Activated CD8-positive, alpha-beta memory T cell treated with anti-CD3 and anti-CD28 coated beads for 24 hours (primary cell): ENCODE results near the gene CRYGN.
A peak's percentile ranks its signal among the peaks of the same experiment; 100 is the strongest.

Source experiments
- DNase-seq: peaks from one replicate; pipeline ENCODE4 v3.0.0-alpha.2; 2020

CRYGN gene

DNA sequence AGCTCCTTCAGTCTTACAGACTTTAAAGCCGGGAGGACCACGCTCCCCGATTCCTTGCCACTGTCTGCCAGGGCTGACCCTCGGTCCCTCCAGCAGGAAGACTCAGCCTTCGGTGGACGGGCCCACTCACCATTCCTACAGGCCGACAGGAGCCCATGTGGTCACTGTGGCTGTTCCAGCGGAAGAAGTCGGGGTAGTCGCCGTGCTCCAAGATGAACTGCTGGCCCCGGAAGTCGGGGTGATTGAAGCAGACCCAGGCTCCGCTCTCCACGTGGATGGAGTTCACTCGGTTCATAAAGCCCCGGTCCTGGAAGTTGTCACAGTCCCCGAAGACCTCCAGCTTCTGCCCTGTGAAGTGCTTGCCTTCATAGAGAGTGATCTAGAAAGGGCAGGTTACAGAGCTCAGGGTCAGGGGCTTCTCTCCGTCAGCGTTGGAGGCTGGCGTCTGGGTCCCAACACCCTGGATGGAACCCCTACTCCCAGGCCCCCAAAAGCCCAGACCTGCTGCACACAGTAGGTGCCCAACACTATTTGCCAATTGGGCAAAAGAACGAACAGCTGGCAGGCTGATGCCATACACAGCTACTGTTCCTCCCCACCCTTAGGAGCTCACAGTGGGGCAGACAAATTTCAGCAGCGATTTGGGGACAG is 1.9 kb downstream of the CRYGN start:
- no peak for DNase-seq

DNA sequence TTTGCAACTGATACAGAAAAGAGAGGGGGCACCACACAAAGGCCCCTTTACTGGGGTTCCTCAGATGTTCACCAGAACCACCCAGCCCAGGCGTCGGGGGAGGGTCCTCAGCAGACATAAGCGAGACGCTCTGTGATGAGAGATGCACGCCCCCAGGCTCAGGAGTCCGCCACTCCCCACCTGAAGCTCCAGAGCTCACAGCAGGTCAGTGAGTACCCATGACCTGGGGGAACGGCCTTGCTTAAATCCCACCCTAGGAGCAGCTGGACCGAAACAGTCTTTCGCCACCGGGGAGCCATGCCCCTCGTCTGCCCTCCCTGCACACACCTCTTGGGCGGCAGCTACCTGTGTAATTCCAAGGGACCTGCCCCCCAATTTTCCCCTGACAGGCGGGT is 2.8 kb downstream of the CRYGN start:
- DNase-seq = no peak

DNA sequence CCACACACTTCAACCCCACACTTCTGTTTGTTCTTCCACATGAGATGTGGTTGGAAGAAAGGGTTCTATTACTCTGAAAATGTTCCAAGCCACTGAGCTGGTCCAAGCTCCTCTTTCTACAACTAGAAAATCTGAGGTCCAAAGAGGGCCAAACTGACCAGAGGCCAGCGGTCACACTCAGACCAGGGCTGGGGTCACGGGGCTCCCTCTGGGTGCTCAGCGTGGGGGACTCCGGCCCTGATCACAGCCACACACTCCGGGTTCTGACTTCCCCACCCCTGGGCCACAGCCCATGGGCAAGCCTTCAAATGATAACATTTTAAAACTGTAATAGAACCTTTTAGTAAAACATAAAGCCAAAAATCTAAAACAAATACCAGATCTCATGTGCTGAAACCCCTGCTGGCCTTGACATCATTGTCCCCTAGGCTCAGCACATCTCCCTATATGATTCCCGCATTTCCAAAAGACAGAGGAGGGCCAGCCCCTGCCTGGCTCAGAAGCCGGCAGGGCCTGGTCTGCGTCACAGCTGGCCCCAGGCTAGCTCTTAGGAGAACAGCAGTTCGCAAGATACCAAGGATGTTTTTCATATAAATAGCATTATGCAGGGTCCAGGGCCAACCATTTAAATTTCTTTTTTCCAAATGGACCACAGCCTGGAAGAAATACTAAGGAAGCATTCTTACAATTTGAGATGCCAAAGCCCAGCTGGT is 3.3 kb downstream of the CRYGN start:
- no peak for DNase-seq

DNA sequence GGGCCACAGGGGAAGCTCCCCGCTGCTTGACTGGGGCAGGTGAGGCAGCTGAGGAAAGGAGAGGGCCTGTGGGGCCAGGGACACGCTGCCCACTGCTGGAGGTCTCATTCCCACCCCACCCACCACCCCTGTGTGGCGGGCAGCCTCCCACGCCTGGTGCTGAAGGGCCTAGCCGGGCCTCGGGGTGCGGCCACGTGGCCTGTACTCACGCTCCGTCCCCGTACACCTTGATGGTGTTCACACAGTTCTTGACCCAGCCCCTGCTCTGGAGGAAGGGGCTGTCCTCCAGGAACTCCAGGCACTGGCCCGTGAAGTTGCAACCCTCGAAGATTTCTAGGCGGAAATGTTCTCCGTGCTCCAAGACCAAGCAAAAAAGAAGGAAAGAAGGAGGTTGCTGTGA is 4.0 kb downstream of the CRYGN start:
- DNase-seq = no peak

DNA sequence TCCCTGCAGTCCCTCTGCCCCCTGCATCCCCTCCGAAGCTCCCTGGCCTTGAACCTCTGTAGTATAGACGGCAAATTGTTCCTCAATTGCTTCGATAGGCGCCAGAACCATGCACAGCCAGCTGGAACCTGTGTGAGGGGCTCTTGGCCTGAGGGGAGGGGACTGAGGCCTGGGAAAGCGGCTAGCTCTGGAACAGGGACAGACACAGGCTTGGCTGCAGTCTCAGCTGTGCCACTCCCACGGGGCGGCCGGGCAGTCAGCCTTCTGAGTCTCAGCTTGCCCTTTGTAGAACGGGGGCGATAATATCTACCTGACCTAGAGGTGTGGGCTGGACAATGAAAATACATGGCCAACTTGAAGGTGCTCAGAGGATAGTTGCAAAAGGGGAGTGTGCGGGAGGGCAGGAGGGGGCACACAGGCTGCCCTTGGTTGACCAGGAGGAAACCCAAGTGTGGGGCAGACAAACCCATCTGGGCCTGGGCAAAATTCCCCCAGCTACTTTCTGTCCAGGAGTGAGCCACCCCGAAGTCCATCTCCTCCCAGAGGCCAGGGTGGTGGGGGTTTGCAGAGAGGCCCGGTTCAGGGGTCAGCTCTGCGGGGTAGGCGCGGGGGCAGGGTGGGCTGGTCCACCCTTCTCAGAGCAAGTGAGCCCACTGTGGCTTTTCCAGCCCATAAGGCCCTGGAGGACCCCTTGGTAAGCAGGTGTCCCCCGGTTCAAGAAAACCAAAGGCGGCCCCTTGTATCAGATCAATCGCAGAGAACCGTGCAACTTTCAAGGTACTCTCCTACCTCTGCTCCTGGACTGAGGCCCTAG is 4.6 kb downstream of the CRYGN start:
- no peak for DNase-seq

DNA sequence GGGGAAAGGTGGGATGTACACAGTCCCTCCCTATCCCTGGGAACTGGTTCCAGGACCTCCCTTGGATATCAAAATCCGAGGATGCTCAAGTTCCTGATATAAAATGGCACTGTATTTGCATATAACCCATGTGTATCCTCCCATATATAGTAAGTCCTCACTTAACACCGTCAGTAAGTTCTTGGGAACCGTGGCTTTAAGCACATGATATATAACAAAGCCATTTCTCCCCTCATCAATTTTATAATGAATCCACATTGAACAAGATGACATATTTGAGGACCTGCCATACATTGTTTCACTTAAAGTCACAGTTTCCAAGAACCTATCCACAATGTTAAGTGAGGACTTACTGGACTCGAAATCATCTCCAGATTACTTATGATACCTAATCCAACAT is 5.4 kb downstream of the CRYGN start:
- DNase-seq = no peak

DNA sequence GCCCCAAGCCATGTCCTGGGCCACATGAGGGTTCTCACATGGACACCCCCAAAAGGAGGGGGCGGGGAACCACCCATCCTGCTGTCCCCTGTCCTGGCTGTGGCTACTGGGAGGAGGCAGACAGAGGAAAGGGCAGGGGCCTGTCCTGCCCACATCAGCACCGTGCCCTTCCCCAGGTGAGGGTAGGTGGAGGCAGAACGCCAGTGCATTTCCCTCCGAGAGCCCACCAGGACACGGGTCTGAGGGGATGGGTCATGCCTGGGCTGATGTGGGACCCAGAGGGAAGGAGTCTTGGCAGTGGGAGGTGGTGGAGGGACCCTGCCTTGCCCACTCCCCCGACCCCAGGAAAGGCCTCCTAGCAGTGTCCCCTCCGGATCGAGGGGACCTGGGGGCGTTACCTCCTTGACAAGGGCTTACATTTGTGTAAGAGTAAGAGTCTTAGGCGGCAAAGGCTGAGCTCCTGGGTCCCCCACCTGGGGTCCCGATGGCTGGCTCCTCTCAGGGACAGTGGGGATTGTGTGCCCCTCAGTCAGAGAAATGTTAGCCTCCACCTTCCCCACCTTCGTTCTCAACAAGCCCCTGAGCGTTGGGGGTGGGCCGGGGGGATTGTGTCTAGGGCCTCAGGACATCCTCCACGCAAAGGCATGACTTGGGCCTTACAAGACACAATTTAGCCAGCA is 6.1 kb downstream of the CRYGN start:
- no peak for DNase-seq

DNA sequence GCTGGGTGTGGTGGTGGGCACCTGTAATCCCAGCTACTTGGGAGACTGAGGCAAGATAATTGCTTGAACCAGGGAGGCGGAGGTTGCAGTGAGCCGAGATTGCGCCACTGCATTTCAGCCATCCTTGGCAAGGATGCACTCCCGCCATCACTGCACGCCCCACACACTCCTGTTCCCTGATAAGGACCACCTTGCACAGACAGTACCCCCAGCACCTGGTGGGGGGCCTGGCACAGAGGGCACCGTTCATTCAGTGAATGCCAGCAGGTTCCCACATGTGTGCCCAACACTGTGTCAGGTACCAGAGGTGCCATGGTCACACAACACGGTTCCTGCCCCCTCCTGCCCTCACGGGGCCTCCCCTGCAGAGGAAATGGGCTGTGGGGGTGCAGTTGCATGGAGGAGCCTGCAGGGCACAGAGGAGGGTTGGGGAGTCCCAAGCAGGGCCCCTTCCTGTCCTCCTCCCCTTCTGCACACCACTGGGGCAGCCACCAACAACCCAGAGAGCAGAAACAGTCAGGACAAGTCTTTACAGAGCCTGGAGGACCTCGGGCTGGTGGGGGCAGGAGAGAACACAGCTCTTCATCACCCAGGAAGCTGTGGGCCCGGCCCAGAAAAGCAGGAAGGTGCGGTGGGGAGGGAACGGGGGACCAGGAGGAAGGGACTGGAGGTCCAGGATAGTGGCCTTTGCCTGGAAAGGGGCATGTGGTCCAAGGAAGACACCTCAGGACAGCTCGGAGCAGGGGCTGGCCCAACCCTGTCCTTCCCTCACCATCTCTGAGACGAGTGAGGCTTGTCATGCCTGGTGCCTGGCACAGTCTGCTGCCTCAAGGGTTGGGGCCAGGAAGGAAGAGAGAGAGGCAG is 7.1 kb downstream of the CRYGN start:
- peak; percentile 83 for DNase-seq

DNA sequence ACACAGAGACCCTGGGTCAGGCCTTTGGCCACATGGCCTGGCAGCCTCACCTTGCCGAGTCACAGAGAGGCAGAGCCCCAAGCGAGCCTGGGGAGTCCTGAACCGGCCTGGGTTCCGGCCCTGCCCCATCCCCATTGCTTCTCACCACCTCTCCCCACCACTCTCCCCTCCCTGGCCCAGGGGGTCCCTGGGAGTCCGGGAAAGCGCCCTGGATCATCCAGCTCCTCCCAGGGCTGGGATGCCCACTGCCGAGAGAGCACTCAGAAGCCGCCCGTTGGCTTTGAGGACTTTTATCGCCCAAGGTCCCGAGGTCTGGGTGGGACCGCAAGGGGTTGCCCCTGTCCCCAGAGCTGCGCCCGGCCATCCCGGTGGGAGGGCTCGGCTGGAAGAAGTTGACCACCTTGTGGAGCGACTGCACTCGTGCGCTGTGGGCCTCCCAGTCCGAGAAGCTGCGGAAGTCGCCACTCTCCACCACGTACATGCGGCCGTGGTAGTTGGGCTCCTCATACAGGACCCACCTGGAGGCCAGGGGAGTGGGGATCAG is 8.1 kb downstream of the CRYGN start:
- no peak for DNase-seq

DNA sequence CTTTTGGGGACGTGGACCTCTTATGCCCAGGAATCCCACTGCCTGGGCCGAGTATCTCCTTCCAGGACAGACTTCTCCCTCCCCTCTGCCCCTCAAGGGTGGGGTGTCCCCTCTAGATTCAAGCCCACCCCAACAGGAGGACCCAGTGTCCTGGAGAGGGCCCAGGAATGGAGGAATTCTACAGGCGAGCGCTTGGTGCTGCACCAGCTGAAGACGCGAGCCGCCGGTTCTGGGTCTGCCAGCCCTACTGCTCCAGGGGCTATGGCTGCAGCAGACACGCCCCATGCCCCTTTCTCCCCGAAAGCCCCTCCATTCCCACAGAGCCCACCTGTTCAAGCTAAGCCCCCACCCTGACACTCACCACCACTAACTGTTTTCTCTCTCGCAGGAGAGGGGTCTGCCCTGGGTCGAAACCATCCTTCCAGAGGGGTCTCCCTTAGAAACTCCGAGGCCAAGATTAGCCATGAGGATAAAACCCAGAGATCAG is 8.6 kb downstream of the CRYGN start:
- DNase-seq = no peak

DNA sequence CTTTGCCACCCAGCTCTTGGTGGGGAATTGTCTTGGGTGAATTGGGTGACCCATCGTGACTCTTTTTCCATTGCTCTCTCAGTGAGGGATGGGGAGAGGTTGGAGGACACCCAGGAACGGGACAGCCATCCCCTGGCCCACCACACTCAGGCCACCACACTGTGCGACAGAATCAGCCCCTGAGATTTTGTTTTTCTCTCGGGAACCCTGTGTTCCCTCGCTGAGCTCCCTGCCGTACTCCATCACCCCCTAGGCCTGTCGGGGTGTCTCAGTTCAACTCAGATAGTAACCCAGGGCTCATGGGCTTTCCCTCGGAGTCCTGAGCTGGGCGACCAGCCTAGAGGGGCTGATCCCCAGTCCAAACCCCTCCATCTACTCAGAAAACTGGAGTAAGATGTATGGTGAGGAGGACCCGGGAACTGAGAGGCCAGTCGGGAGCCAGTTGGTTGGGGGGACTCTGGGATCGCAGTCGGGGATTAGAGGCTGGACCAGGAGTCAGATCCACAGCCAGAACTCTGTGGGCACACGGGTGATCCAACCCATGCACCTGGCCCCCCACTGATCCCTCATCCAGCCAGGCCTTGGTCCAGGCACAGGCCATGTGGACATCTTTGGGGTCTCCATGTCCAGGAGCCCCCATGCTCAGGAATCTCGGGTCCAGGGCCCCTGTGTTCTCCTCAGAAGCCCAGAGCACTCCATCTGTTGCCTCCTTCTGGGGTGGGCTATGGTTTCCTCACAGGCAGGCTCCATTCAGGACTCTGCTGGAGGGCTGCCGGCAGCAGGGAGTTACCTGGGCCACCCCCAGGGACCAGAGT is 9.3 kb downstream of the CRYGN start:
- no peak for DNase-seq

DNA sequence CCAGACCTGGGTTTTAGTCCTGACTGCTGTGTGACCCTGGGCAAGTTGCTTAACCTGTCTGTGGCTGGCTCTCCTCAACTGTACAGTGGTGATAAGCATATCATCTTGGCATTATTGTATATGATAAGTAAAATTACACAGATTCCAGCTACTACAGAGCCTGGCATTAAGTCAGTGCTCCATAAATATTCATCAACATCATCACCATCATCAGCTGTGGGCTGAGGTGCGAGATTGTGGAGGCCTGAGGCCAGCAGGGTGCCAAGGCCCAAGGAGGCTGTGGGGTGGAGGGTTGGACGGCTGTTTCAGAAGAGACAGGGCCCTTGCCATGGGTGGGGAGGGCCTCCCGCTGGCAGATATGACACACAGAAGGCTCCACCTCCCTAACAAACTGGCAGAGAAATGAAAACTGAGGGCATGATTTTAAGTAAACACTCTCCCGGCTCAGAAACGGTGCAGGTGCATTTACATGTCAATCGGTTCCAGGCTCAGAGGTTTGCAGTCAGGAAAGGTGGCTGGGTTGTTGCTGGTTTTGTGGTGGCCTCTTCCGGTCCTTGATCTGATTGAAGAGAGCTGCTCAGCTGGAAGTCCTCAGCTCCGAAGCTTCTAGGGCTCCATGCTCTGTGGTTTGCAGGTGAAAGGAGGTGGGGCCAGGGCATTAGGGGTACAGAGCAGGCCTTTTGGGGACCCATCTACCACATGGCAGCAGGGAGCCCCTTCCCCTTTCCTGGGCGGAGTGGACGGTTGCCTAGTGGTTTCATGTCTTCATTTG is 10.2 kb downstream of the CRYGN start:
- DNase-seq = peak; percentile 60

DNA sequence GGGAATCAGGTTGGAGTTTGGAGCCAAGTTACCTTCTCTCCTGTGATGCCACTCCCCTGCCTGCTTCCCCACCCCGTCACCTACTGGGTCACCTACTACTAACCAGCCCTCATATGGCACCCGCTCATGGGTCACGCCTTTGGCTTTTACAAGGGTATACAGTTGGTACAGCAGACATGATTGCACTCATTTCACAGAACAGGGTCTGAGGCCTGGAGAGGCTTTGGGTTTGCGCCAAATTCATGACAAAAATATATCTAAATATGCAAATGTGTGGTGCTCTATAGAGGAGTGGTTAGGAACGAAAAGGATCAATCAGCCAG is 10.7 kb downstream of the CRYGN start:
- DNase-seq = no peak

DNA sequence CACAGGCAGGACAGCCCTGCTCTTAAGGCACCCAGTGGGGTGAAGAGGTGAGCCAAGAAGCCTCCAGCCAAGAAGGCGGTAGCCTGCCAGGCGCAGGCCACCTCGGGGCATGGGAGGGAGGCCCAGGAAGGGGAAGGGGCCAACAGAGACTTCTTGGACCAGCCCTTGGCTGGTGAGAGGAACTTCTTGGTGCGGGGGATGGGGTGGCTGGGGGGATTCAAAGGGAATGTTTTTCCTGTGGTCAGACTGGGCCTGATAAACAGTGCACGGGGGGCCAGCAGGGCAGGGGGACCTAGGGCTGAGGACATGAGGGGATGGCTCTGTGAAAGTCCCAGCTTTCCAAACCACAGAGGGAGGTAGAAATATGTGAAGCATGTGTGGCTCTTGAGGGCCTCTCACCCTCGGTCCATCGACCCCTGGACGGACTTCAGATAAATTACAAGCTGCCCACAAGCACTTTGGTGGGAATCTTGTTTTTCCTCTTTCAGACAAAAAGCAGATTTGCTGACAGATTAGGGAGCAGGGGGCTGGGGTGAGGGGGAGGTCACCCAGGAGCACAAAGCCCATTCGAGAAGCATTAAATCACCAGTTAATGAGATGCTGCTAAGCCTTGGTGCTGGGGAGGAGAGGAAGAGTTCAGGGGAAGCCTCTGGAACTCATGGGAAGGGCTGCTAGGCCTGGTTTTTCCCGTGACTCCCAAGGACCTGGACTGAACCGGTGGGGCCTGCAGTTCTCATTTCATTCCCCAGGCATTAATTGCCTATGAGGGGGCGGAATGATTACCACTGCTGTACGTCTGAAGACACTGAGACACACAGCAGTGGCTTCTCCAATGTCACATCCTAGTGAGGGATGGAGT is 11.3 kb downstream of the CRYGN start:
- peak; percentile 58 for DNase-seq

DNA sequence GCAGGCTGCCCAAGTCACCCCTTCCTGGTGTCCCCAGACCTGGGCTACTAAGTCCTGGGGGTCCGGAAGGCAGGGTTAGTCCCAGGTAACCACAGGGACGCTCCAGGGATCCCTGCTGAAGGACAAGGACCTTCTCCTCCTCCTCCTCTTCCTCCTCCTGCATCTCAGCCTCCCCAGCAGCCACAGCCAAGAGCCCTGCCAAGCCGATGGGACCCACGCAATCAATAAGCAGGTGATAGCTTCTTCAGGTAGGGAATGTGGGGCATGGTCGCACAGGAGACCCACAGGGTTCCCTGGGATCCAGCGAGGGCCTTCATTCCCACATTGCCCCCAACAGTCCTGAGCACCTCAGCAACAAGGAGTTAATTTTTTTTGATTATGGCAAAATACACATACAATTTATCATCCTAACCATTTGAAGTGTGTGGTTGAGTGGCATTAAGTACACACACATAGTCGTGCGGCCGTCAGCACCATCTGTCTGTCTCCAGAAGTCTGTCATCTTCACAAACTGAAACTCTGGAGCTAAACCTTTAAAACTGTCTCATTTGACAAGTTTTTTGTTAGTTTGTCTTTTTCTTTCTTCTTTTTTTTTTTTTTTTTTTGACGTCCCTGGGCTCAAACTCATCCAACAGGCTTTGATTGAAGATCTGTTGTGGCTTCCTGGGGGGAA is 12.1 kb downstream of the CRYGN start:
- peak; percentile 56 for DNase-seq

DNA sequence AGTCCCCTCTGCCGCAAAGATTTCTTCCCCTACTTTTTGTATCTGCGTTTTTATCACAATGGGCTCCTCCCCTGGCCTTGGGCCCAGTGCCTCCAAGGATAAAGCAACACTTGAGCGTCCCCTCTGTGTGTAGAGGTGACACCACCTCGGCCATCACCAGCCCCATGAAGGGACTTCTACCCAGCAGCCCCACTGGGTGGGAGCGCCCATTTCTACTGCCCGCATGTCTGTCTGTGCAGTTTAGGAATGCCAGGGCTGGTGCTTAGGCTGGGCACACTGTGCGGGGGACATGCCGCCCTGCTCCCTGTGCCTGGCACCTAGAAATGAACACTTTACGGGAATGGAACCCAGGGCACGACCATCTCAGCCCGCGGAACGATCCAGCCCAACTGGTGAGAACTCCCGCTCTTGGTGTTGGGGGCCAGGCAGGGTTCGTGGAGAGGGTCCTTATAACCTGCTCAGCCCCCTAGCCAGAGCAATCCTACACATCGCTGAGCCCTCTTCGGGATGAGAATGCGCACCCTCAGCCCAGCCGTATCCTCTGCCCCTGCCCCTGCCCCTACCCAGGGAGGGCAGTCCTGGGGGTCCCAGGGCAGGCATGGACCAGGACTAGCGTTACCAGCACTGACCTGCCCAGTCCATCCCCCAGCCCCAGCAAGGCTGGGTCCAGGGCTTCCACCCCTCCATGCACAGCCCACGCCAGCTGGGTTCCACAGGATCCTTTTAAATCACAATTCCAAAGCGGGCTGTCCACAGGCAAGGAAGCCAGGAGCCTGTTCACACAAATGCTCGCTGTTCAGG is 12.8 kb downstream of the CRYGN start:
- DNase-seq = no peak

DNA sequence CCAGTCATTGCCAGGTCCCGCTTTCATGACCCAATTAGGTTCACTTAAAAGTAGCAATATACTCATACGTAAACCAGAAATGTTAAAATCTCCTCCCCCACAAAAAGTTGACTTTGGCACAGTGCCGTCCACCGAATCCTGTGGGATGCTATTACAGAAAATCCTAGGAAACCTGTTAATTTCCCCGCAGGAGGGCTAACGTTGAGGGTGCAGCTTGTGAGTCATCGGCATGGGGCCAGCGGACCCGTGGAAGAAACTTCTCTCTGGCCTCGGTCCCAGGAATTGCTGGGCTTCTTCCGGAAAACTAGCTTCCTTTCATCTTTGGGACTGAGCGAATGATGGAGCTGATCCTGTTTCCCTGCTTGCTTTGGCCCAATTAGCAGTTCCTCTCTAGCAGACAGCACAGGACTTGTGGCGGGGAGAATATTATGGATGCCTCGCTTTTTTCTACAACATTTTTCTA is 13.5 kb downstream of the CRYGN start:
- no peak for DNase-seq
